Measurements from ENCODE around the gene GUCY1A2.

Gene GUCY1A2

DNA sequence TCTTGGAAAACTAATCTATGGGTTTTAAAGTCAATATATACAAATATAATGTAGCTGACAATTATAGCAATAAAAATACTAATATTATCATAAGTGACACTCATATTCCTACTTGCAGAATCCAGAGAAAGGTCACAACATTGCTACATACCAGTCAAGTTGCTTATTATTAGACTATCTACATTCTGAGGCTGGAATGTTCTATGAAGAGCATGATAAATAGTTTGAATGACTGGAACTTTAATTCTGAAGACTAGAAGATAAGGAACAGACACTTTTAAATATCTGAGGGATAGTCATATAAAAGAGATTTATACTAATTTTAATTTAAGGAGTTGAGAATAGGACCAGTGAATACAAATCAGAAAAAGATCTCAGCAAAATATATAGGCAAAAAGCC lies 146.0 kb downstream of the GUCY1A2 start:
- no peaks in the 10 kb centered on the region for H3K4me1 ChIP-seq (ENCODE audit: control insufficient read depth in 1 of 2, insufficient read depth in 1 of 2, low read depth in 1 of 2, low read length in 1 of 2)
- H3K27me3 ChIP-seq = no peaks in the 10 kb centered on the region
- no peaks in the 10 kb centered on the region for H3K9me3 ChIP-seq
- H3K27ac ChIP-seq = no peak overlapping the region
- H3K4me3 ChIP-seq (ENCODE audit: low read depth in 1 of 2, low read length in 1 of 2) = no peak overlapping the region
- no peaks in the 10 kb centered on the region for H3K36me3 ChIP-seq
- TF ChIP-seq, protein P1, sequence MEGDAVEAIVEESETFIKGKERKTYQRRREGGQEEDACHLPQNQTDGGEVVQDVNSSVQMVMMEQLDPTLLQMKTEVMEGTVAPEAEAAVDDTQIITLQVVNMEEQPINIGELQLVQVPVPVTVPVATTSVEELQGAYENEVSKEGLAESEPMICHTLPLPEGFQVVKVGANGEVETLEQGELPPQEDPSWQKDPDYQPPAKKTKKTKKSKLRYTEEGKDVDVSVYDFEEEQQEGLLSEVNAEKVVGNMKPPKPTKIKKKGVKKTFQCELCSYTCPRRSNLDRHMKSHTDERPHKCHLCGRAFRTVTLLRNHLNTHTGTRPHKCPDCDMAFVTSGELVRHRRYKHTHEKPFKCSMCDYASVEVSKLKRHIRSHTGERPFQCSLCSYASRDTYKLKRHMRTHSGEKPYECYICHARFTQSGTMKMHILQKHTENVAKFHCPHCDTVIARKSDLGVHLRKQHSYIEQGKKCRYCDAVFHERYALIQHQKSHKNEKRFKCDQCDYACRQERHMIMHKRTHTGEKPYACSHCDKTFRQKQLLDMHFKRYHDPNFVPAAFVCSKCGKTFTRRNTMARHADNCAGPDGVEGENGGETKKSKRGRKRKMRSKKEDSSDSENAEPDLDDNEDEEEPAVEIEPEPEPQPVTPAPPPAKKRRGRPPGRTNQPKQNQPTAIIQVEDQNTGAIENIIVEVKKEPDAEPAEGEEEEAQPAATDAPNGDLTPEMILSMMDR (IDR thresholded peaks at IDR 0.05) = no peak

GRCh38 chr11:106858200-106858599 lies 160.1 kb downstream of the GUCY1A2 start:
- Histone ChIP-seq H3K36me3 (no peaks in the 10 kb centered on the region), H3K4me3 (ENCODE audit: low read depth in 1 of 2, low read length in 1 of 2) (no peak overlapping the region), H3K4me1 (ENCODE audit: control insufficient read depth in 1 of 2, insufficient read depth in 1 of 2, low read depth in 1 of 2, low read length in 1 of 2) (no peaks in the 10 kb centered on the region), H3K27ac (no peak overlapping the region), H3K9me3 (peaks cover 5% of the 10 kb centered on the region), H3K27me3 (no peaks in the 10 kb centered on the region)
- TF ChIP-seq, protein P1 (IDR thresholded peaks at IDR 0.05) = no peak

- no peak overlapping the region for H3K27ac ChIP-seq
- H3K4me3 ChIP-seq (ENCODE audit: low read depth in 1 of 2, low read length in 1 of 2) = no peak overlapping the region
- H3K27me3 ChIP-seq = no peaks in the 10 kb centered on the region
- TF ChIP-seq, protein P1 (IDR thresholded peaks at IDR 0.05) = no peak
- H3K9me3 ChIP-seq = peaks cover 5% of the 10 kb centered on the region
- H3K4me1 ChIP-seq (ENCODE audit: control insufficient read depth in 1 of 2, insufficient read depth in 1 of 2, low read depth in 1 of 2, low read length in 1 of 2) = no peaks in the 10 kb centered on the region
- H3K36me3 ChIP-seq = no peaks in the 10 kb centered on the region
Measured at GRCh38 chr11:106856566-106856965, 161.7 kb downstream of the GUCY1A2 start.

DNA sequence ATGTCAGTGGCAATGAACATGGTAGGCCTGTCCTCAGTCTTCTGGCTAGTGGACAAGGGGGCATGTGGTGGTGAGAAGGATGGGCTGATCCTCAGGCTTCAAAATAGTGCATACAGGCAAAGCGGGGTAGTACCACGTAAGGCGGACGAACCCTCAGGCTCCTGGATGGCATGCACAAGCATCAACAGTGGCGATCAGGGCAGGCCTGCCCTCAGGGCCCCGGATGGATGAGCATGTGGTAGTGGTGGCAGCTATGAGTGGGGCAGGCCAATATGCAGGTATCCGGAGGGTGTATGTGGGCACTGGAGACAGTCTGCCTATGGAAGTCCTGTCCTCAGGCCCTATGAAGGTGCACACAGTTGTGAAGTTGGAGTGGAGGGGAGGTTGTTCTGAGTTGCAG lies 163.8 kb downstream of the GUCY1A2 start:
- H3K4me3 ChIP-seq (ENCODE audit: low read depth in 1 of 2, low read length in 1 of 2) = no peak overlapping the region
- H3K4me1 ChIP-seq (ENCODE audit: control insufficient read depth in 1 of 2, insufficient read depth in 1 of 2, low read depth in 1 of 2, low read length in 1 of 2) = no peaks in the 10 kb centered on the region
- no peak overlapping the region for H3K27ac ChIP-seq
- H3K36me3 ChIP-seq = no peaks in the 10 kb centered on the region
- H3K27me3 ChIP-seq = no peaks in the 10 kb centered on the region
- peaks cover 5% of the 10 kb centered on the region for H3K9me3 ChIP-seq
- TF ChIP-seq, protein P1 (IDR thresholded peaks at IDR 0.05) = no peak

DNA sequence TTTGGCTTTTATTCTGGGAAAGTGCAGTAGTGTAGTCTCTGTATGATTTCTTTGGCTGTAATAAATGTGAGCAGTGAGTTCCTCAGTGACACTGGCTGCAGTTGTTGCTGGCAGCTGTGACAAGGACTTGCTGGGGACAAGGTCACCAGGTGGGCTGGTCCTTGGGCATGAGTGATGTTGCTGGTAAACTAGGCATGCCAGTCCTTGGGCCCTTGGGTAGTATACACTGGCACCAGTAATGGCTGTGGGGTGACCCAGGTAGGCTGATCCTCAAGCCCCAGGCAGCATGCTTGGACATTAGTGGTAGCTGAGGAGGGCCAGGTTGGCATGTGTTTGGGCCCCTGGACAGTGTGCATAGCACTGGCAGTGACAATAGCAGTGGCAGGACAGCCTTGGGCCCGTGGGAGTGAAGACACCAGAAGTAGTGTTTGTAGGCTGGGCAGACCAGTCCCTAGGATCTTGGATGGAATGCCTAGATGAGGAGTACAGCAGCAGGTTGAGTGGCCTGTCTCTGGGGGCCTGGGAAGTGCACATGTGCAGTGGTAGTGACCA lies 164.3 kb downstream of the GUCY1A2 start:
- Histone ChIP-seq H3K27ac (no peak overlapping the region), H3K27me3 (no peaks in the 10 kb centered on the region), H3K4me3 (ENCODE audit: low read depth in 1 of 2, low read length in 1 of 2) (no peak overlapping the region), H3K9me3 (peaks cover 5% of the 10 kb centered on the region), H3K36me3 (no peaks in the 10 kb centered on the region), H3K4me1 (ENCODE audit: control insufficient read depth in 1 of 2, insufficient read depth in 1 of 2, low read depth in 1 of 2, low read length in 1 of 2) (no peaks in the 10 kb centered on the region)
- TF ChIP-seq, protein P1 (IDR thresholded peaks at IDR 0.05) = no peak

- Histone ChIP-seq H3K27ac (no peak overlapping the region), H3K9me3 (peaks cover 5% of the 10 kb centered on the region), H3K4me3 (ENCODE audit: low read depth in 1 of 2, low read length in 1 of 2) (no peak overlapping the region), H3K4me1 (ENCODE audit: control insufficient read depth in 1 of 2, insufficient read depth in 1 of 2, low read depth in 1 of 2, low read length in 1 of 2) (no peaks in the 10 kb centered on the region), H3K36me3 (no peaks in the 10 kb centered on the region), H3K27me3 (no peaks in the 10 kb centered on the region)
- TF ChIP-seq, protein P1 (IDR thresholded peaks at IDR 0.05) = no peak
Measured at GRCh38 chr11:106852779-106853178, 165.5 kb downstream of the GUCY1A2 start.
